Measurements from ENCODE around the gene SPN.
"Not testable (repeated sequence)": the region's sequence is repeated elsewhere in the genome, so short reads cannot be mapped to it uniquely, and the experiment has no call there.

The SPN gene

GRCh38 chr16:29680180-29680598 is 17.1 kb downstream of the SPN start:
- no peak for FAIRE-seq

GRCh38 chr16:29683543-29684090 is 20.6 kb downstream of the SPN start:
- no peak for FAIRE-seq

DNA sequence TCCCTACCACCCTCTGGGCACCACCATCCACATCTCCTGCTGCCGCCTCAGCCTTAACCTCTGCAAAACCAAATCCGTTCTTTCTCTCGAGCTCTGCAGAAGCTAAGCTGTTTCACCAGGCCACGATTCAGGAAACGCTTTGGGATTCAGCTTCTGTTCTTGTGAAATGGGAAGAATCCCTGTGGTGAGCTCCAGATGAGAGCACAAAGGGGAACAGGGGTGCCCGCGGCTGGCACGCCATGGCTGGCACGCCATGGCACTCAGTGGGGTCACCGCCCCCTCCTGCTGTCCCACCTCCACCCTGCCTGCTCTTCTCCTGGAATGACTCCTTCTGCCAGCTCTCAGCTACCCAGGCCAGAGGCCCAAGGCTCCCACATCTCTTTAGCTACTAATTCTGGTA is 21.6 kb downstream of the SPN start:
- FAIRE-seq: no peak

DNA sequence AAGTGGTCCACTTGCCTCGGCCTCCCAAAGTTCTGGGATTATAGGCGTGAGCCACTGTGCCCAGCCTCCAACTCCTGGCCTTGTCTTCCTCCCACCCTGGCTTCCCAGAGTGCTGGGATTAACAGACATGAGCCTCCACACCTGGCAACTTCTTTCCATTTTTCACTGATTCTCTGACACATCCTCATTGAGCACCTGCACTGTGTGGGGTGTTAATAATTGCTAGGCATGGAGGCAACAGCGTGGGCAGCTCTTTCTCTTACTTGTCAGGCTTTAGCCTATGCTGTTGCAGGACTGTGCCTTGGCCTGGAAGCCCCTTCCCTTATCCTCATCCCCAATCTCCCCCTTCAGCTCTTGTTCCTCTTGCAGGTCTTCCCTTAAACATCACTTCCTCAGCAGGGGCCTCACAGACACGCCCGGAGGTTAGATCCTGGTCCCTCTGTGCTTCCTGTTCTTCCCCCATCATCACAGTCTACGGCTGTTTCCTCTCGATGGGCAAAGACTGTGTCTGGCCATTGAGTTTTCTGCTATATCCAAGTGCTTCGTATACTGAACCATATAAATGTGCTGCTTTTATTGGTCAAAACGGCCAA is 23.8 kb downstream of the SPN start:
- FAIRE-seq: no peak

- no peak for FAIRE-seq
Measured at GRCh38 chr16:29687755-29688154, 24.7 kb downstream of the SPN start.

- FAIRE-seq: no peak
Measured at GRCh38 chr16:29688172-29688571, 25.1 kb downstream of the SPN start.

DNA sequence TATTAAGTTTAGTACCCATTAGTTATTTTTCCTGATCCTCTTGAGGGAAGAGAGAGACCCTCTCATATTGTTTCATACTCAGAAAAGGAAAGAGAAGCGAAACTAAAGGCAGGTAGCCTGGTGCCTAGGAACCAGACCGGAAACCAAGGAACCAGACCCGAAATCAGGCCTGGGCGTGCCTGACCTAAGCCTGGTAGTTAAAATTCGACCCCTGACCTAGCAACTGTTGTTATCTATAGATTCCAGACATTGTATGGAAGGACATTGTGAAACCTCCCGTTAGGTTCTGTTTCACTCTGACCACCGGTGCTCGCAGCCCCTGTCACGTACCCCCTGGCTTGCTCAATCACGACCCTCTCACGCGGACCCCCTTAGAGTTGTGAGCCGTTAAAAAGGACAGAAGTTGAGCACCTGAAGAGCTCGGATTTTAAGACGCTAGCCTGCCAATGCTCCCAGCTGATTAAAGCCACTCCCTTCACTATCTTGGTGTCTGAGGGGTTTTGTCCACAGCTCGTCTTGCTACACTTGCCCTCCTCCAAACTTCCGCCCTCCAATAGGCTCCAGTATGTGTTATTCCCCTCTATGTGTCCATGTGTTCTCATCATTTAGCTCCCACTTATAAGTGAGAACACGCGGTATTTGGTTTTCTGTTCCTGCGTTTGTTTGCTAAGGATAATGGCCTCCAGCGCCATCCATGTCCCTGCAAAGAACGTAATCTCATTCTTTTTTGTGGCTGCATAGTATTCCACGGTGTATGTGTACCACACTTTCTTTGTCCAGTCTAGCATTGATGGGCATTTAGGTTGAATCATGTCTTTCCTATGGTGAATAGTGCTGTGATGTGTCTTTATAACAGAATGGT is 26.7 kb downstream of the SPN start:
- not testable (repeated sequence) for FAIRE-seq

DNA sequence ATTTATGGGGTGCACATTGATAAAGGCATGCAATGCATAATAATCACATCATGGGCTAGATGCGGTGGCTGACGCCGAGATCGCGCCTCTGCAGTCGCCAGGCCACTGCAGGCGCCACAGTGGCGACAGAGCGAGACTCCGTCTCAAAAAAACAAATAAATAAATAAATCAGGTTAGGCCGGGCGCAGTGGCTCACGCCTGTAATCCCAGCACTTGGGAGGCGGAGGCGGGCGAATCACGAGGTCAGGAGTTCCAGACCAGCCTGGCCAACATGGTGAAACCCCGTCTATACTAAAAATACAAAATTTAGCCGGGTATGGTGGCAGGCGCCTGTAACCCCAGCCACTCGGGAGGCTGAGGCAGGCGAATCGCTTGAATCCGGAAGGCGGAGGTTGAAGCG is 29.6 kb downstream of the SPN start:
- not testable (repeated sequence) for FAIRE-seq

DNA sequence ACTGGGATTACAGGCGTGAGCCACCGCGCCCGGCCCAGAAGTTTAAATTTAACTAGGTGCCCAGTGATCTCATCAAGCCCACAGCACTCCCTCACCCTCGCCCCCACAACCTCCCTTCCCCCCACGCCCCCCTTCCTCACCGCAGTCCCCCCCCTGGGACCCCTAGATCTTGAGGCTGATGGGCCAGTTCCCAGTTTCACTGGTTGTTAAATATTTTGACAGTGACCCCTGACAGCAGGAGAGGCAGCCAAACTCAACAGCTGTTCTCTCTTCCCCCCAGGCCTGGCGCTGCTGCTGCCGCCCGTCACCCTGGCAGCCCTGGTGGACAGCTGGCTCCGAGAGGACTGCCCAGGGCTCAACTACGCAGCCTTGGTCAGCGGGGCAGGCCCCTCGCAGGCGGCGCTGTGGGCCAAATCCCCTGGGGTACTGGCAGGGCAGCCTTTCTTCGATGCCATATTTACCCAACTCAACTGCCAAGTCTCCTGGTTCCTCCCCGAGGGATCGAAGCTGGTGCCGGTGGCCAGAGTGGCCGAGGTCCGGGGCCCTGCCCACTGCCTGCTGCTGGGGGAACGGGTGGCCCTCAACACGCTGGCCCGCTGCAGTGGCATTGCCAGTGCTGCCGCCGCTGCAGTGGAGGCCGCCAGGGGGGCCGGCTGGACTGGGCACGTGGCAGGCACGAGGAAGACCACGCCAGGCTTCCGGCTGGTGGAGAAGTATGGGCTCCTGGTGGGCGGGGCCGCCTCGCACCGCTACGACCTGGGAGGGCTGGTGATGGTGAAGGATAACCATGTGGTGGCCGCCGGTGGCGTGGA is 31.5 kb downstream of the SPN start:
- FAIRE-seq: no peak

GRCh38 chr16:29695675-29696074 is 32.6 kb downstream of the SPN start:
- not testable (repeated sequence) for FAIRE-seq

DNA sequence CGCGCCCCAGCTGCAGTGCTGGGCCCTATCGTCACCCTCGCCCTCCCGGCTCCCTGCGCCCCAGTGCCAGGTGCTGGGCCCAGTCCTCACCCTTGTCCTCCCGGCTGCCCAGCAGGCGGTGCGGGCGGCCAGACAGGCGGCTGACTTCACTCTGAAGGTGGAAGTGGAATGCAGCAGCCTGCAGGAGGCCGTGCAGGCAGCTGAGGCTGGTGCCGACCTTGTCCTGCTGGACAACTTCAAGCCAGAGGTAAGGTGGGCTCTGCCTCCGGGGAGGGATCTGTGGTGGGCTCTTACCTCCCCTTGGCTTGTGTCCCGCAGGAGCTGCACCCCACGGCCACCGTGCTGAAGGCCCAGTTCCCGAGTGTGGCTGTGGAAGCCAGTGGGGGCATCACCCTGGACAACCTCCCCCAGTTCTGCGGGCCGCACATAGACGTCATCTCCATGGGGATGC is 33.9 kb downstream of the SPN start:
- FAIRE-seq: no peak

DNA sequence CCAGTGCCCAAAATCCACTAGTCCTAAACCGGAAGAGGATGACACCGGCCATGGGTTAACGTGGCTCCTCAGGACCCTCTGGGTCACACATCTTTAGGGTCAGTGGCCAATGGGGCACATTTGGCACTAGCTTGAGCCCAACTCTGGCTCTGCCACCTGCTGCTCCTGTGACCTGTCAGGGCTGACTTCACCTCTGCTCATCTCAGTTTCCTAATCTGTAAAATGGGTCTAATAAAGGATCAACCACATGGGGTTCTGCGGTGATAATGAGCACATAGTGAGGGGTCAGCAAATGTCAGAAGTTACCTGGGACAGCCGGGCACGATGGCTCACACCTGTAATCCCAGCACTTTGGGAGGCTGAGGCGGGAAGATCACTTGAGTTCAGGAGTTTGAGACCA is 34.3 kb downstream of the SPN start:
- FAIRE-seq: no peak

GRCh38 chr16:29698042-29698441 is 35.0 kb downstream of the SPN start:
- no peak for FAIRE-seq

- no peak for FAIRE-seq
Measured at GRCh38 chr16:29698484-29699323, 35.7 kb downstream of the SPN start.

DNA sequence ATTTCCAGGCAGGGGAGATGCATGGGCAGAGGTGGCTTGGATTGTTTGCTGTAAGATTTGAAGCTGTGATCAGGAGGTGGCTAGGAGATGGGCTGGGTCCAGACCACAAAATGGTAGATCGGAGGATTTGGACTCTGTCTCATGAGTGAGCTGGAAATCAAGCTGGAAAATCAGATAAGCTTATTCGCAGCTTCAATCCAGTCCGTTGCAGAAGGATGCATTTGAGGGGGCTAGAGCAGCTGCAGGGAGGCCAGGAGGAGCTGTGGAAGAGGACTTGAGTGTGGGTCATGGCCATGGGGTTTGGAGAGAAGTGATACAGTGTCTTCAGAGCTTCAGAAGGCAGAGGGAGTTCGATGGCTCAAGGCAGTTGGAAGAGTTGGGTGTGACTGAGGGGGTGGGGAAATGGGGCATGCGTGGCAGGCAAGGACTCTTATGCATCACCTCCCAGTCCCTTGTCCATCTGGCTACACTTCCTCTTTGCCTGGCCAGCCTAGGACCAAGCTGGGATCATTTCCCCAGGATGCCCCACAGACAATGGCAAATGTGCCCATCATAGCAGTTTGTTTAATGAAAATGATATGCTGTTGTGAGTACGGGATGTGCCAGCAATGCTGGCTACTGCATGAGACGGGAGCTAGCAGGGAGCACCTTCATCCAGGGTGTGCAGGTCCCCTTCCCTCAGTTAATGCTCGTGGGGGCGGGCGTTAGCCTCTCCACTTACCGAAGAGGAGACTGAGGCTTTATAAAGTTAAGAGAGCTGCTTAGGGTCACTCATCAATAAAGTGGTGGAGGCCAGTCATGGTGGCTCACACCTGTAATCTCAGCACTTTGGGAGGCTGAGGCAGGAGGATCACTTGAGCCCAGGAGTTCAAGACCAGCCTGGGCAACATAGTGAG is 36.5 kb downstream of the SPN start:
- no peak for FAIRE-seq

- FAIRE-seq: no peak
Measured at GRCh38 chr16:29700253-29700987, 37.4 kb downstream of the SPN start.

DNA sequence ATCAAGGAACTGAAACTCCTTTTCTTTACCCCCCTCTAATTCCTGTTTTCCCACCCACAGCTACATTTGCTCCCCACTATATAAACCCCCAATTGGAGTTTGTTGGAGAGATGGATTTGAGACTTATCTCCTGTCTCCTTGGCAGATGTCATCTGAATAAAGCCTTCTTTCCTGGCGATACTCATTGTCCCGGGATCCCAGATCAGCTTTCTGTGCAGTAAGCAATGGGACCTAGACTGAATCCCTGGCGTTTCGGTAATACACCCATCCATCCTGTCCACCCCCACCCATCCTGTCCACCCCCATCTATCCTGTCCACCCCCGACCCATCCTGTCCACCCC is 38.1 kb downstream of the SPN start:
- no peak for FAIRE-seq

DNA sequence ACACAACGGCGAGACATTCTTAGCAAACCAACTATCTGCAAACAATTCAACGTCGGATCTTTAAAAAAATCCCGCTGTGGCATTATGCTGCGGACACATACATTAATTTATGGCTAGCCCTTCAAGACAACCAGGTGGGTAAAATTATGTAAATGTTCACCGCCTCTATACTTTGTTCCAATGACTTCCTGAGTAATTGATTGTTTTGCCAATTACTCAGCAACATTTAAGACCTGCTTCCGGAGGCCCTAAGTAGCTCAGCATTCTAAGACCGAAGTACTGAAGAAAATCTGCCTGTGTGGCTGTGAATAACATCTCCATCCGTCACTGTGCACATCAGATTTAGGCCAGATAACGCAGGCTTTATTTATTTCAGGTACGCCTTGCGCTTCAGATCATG is 39.2 kb downstream of the SPN start:
- FAIRE-seq: no peak

DNA sequence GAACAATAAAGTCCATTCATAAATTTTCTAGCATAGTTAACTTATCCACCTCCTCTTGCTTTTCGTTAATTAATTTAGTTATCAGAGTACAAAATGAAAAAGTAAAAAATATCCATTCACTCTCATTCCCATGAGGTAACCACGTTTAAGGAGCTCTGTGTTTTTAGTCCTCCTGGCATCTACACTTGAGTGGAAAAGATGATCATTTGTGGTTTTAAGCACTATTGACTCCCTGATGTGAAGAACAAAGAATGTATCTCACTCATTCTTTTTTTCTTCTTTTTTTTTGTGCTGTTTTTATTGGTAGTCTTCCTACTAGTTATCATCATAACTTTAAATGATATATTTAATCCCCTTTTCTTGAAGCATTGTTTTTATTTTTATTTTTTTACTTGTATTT is 42.0 kb downstream of the SPN start:
- no peak for FAIRE-seq

DNA sequence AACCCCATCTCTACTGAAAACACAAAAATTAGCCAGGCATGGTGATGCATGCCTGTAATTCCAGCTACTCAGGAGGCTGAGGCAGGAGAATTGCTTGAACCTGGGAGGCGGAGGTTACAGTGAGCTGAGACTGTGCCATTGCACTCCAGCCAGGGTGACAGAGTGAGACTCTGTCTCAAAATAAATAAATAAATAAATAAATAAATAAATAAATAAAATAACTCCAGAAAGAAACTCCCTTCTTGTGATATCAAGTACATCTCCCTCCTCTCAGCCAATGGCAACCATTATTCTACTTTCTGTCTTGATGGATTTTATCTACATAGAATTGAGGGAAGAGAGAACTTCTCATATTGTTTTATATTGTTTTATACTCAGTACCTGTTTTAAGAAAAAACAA is 44.1 kb downstream of the SPN start:
- not testable (repeated sequence) for FAIRE-seq

Data from islet of Langerhans (tissue), 1 donor.